HG02852 (cell line): ENCODE data around the gene COX8A.
"Not testable (repeated sequence)": the region's sequence is repeated elsewhere in the genome, so short reads cannot be mapped to it uniquely, and the experiment has no call there.

ENCODE experiments used
- ATAC-seq: cut with Tn5 transposase; IDR thresholded peaks from one replicate; pipeline ENCODE4 v1.9.1; 2021; ENCODE audit warnings: mild to moderate bottlenecking, moderate library complexity; ENCODE audit not compliant: unreplicated experiment

COX8A gene

GRCh38 chr11:63966444-63966843 is 8.0 kb upstream of the COX8A start:
- ATAC-seq: no peak

GRCh38 chr11:63969461-63969860 is 5.0 kb upstream of the COX8A start:
- no peak for ATAC-seq

- no peak for ATAC-seq
Measured at GRCh38 chr11:63970902-63971301, 3.5 kb upstream of the COX8A start.

- not testable (repeated sequence) for ATAC-seq
Measured at GRCh38 chr11:63973912-63974258, 535 bp upstream of the COX8A start.

GRCh38 chr11:63978551-63979239 is 4.3 kb downstream of the COX8A start:
- no peak for ATAC-seq

- no peak for ATAC-seq
Measured at GRCh38 chr11:63979426-63979825, 5.0 kb downstream of the COX8A start.

GRCh38 chr11:63985812-63986155 is 11.4 kb downstream of the COX8A start:
- ATAC-seq: peak; percentile 48

GRCh38 chr11:63986156-63986931 is 11.9 kb downstream of the COX8A start, which contains the start of gene OTUB1:
Gene OTUB1, plus strand, starts transcription at chr11:63986438. Its CDS starts 19 bp downstream, at chr11:63986457.
- ATAC-seq: peak; percentile 88

- ATAC-seq: no peak
Measured at GRCh38 chr11:63986932-63987513, 12.6 kb downstream of the COX8A start.

- ATAC-seq: no peak
Measured at GRCh38 chr11:63991558-63991957, 17.1 kb downstream of the COX8A start.

- ATAC-seq: no peak
Measured at GRCh38 chr11:63993100-63993499, 18.7 kb downstream of the COX8A start.

- no peak for ATAC-seq
Measured at GRCh38 chr11:63993993-63994392, 19.6 kb downstream of the COX8A start.

- no peak for ATAC-seq
Measured at GRCh38 chr11:63996512-63996911, 22.1 kb downstream of the COX8A start.

GRCh38 chr11:63997104-63997700 is 22.8 kb downstream of the COX8A start:
- ATAC-seq: no peak

- no peak for ATAC-seq
Measured at GRCh38 chr11:63997801-63998337, 23.4 kb downstream of the COX8A start.

- ATAC-seq: no peak
Measured at GRCh38 chr11:63998558-63999348, 24.3 kb downstream of the COX8A start.

- ATAC-seq: no peak
Measured at GRCh38 chr11:63999349-64000025, 25.1 kb downstream of the COX8A start.

GRCh38 chr11:64000026-64000739 is 25.8 kb downstream of the COX8A start:
- peak; percentile 57 for ATAC-seq

- no peak for ATAC-seq
Measured at GRCh38 chr11:64000740-64001483, 26.5 kb downstream of the COX8A start.
